Osteoblast (primary cell): Measurements from ENCODE around the gene HDAC4. TPM values are rescaled to one million over a fixed set of nuclear protein-coding genes. Genes with fewer than 3 reads are reported as not detected.
A peak's percentile ranks its signal among the peaks of the same experiment; 100 is the strongest.

Experiments
- DNase-seq: peaks from one replicate; pipeline ENCODE4 v3.0.0; 2011; ENCODE audit warnings: low spot score, mixed read lengths; ENCODE audit not compliant: insufficient read length; ENCODE audit errors: missing footprints
- H2AFZ ChIP-seq: 2 replicates; pipeline ENCODE4 v1.6.0; 2011; ENCODE audit warnings: mild to moderate bottlenecking, low read length
- H3K27ac ChIP-seq: 2 replicates; pipeline ENCODE4 v1.5.1; 2011; ENCODE audit warnings: mild to moderate bottlenecking, low read depth, low read length, moderate library complexity
- H3K27me3 ChIP-seq: 2 replicates; pipeline ENCODE4 v1.6.0; 2012; ENCODE audit warnings: mild to moderate bottlenecking, control low read depth, inconsistent platforms, low read length, moderate library complexity; ENCODE audit not compliant: insufficient read depth
- H3K36me3 ChIP-seq: 2 replicates; pipeline ENCODE4 v1.5.1; 2011; ENCODE audit warnings: mild to moderate bottlenecking, low read length, control low read depth, moderate library complexity; ENCODE audit not compliant: insufficient read depth
- H3K4me1 ChIP-seq: 2 replicates; pipeline ENCODE4 v1.5.1; 2011; ENCODE audit warnings: mild to moderate bottlenecking, low read length, control low read depth, moderate library complexity; ENCODE audit not compliant: insufficient read depth
- H3K4me2 ChIP-seq: 2 replicates; pipeline ENCODE4 v1.6.0; 2011; ENCODE audit warnings: mild to moderate bottlenecking, low read length; ENCODE audit not compliant: insufficient read depth
- H3K4me3 ChIP-seq: fragments of 200-600 bp; sonication (generic); 3 replicates; pipeline ENCODE4 v1.5.1; 2012; ENCODE audit warnings: mild to moderate bottlenecking, low read length, inconsistent platforms; ENCODE audit not compliant: insufficient read depth
- H3K79me2 ChIP-seq: 2 replicates; pipeline ENCODE4 v1.6.0; 2012; ENCODE audit warnings: mild to moderate bottlenecking, low read length, control low read depth, inconsistent platforms; ENCODE audit not compliant: insufficient read depth
- H3K9me3 ChIP-seq: 2 replicates; pipeline ENCODE4 v1.5.1; 2011; ENCODE audit warnings: low read depth, low read length, control low read depth
- H4K20me1 ChIP-seq: 2 replicates; pipeline ENCODE4 v1.6.0; 2012; ENCODE audit warnings: mild to moderate bottlenecking, low read length, control low read depth; ENCODE audit not compliant: insufficient read depth
- total RNA-seq: library from RNA; depleted of rRNA; stranded (reverse); fragments of >200 nt; gene quantifications from 2 replicates; pipeline ENCODE4 v1.2.3, GENCODE V29; 2012
- TF ChIP-seq, protein P1 (sequence below): IDR thresholded peaks from 2 replicates; pipeline ENCODE4 v1.5.1; 2011; ENCODE audit warnings: mild to moderate bottlenecking, low read depth, low read length, moderate library complexity; ENCODE audit errors: extremely low read depth

Gene HDAC4
- total RNA-seq, 1 donor, result 30.8 TPM

DNA sequence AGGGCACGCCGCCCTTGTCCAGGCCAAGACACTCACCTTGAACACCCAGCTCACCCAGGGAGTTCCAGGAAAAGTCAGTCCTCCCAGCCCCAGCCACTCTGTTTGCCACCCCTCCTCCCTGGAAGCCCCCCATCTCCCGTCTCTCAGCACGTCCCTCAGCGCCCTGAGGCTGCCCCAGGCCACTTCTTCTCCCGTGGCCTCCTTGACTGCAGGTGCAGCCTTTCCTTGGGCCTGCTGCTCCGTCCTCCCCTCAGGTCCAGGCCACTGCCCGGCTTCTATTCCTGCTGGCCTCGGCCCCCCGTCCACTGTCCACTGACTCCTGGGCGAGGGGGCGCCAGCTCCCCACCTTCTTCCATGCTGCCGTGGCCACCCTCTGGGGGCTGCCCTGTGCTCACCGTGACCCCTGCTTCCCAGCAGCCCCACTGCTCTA, 239.1 kb downstream of the HDAC4 start:
- H3K4me1 ChIP-seq, result no peaks in the 10 kb centered on the region
- TF ChIP-seq, protein P1, sequence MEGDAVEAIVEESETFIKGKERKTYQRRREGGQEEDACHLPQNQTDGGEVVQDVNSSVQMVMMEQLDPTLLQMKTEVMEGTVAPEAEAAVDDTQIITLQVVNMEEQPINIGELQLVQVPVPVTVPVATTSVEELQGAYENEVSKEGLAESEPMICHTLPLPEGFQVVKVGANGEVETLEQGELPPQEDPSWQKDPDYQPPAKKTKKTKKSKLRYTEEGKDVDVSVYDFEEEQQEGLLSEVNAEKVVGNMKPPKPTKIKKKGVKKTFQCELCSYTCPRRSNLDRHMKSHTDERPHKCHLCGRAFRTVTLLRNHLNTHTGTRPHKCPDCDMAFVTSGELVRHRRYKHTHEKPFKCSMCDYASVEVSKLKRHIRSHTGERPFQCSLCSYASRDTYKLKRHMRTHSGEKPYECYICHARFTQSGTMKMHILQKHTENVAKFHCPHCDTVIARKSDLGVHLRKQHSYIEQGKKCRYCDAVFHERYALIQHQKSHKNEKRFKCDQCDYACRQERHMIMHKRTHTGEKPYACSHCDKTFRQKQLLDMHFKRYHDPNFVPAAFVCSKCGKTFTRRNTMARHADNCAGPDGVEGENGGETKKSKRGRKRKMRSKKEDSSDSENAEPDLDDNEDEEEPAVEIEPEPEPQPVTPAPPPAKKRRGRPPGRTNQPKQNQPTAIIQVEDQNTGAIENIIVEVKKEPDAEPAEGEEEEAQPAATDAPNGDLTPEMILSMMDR, result no peak

DNA sequence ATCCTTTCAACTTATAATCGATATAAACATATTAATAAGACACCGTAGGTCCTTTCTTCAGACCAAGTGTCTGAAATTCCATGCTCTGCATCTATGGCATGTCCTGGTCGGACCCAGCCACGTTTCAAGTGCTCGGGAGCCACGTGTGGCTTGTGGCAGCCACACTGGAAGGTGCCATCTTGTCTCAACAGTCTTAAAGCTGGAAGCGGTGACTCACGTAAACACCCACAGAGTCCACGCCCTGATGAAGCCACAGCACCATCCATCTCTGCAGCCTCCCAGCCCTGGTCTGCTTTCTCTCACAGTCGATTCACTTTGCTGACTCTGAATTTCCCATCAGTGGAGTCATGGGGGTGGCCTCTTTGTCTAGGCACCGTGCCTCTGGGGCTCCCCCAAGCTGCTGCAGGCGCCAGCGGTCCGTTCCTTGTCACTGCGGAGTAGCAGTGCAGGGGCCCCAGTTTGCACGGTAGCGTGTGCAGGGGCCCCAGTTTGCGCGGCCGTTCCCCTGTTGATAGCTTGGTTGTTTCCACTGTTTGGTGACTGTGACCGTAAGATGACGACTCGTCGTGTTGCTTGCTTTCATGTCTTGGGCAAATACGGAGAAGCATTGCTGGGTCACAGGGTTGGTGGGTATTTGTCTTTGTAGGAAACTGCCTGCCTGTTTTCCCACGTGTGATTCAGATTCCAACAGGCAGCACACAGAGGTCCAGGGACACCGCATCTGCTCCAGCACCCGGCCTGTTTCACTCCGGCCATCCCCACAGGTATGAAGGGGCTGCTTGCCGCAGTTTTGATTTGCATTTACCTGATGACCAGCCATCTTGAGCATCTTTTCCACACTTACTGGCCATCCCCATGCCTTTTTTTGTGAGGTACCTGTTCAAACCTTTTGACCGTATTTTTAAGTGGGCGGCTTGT, 240.3 kb downstream of the HDAC4 start:
- Histone ChIP-seq H3K79me2 (no peaks in the 10 kb centered on the region), H2AFZ (no peak overlapping the region), H4K20me1 (no peaks in the 10 kb centered on the region), H3K4me2 (no peak overlapping the region), H3K36me3 (no peaks in the 10 kb centered on the region), H3K9me3 (no peaks in the 10 kb centered on the region), H3K4me1 (no peaks in the 10 kb centered on the region), H3K4me3 (no peak overlapping the region), H3K27ac (no peak overlapping the region), H3K27me3 (no peaks in the 10 kb centered on the region)
- TF ChIP-seq, protein P1, result no peak
- DNase-seq, result peak; percentile 51

More for the DNA sequence above, 239.1 kb downstream of the HDAC4 start:
- no peaks in the 10 kb centered on the region for H3K9me3 ChIP-seq
- no peak overlapping the region for H2AFZ ChIP-seq
- H3K4me2 ChIP-seq, result no peak overlapping the region
- H3K36me3 ChIP-seq, result no peaks in the 10 kb centered on the region
- H4K20me1 ChIP-seq, result no peaks in the 10 kb centered on the region
- no peak for DNase-seq
- H3K79me2 ChIP-seq, result no peaks in the 10 kb centered on the region
- H3K4me3 ChIP-seq, result no peak overlapping the region
- no peak overlapping the region for H3K27ac ChIP-seq
- H3K27me3 ChIP-seq, result no peaks in the 10 kb centered on the region

DNA sequence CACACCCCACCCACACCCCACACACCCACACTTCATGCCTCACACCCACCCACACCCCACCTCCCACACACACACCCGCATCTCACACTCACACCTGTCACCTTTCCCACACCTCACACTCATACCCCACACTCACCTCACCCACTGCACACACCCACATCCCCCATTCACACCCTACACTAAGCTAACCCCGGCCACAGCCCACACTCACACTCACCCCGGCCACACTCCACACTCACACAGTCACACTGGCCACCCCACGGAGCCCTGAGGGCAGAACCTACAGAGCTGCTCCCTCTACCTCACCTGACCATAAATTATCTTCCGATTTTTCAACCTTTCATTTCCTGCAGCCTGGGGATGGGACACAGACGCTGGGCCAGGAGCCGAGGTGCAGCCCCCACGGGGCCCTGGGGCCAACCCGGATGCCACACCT, 241.3 kb downstream of the HDAC4 start:
- H4K20me1 ChIP-seq, result no peaks in the 10 kb centered on the region
- TF ChIP-seq, protein P1, result no peak
- no peaks in the 10 kb centered on the region for H3K36me3 ChIP-seq
- no peaks in the 10 kb centered on the region for H3K27me3 ChIP-seq
- peak; percentile 48 for DNase-seq
- no peak overlapping the region for H2AFZ ChIP-seq
- H3K79me2 ChIP-seq, result no peaks in the 10 kb centered on the region
- H3K9me3 ChIP-seq, result no peaks in the 10 kb centered on the region
- H3K4me2 ChIP-seq, result no peak overlapping the region
- no peak overlapping the region for H3K27ac ChIP-seq
- H3K4me3 ChIP-seq, result no peak overlapping the region
- no peaks in the 10 kb centered on the region for H3K4me1 ChIP-seq
